ENCODE data around the gene PIANP. TPM values are rescaled to one million over a fixed set of nuclear protein-coding genes. Genes with fewer than 3 reads are reported as not detected.

PIANP gene
- total RNA-seq, 2 experiments from 2014 or later, result 0.98 to 15.2 TPM

- peaks cover 13% of the 10 kb centered on the region; the same call in 1 of the 2 replicates for H3K36me3 ChIP-seq (ENCODE audit: insufficient read depth, low read length)
- BruUV-seq (replicated peaks), result no TSS peak
- H3K27ac ChIP-seq (ENCODE audit: low read depth, low read length, poor library complexity, severe bottlenecking), result peak overlapping the region; percentile 96
- intact Hi-C loops (cut with micrococcal nuclease; ENCODE audit: unreplicated experiment), result loop anchor here (5.0 to 10.0 kb wide), 2 partner anchors 202 to 270 kb away; partner anchors contain the start of genes MRPL51 and NCAPD2
- H3K79me2 ChIP-seq (ENCODE audit: insufficient read depth, low read depth, low read length), result peaks cover 21% of the 10 kb centered on the region; the same call in 1 of the 2 replicates
- peaks cover 92% of the 10 kb centered on the region for H3K4me1 ChIP-seq (ENCODE audit: insufficient read depth, low read length, poor library complexity, severe bottlenecking)
- H3K4me2 ChIP-seq (ENCODE audit: low read length), result peak overlapping the region; percentile 93
- no peak for TF ChIP-seq EZH2phosphoT487 (IDR thresholded peaks at IDR 0.05; ENCODE audit: borderline replicate concordance, low read depth, low read length)
- no peak for TF ChIP-seq CTCF (conservative IDR thresholded peaks at IDR 0.05; ENCODE audit: low read length)
- no peak overlapping the region for H3K4me3 ChIP-seq (ENCODE audit: low read depth, low read length, poor library complexity, severe bottlenecking)
- CTCF ChIA-PET (ENCODE audit: unreplicated experiment), result no interaction called here
- H2AFZ ChIP-seq (ENCODE audit: low read length), result no peak overlapping the region
- POLR2A ChIA-PET, result no interaction called here
- DNase-seq (ENCODE audit: low spot score), result no peak
- no peaks in the 10 kb centered on the region for H4K20me1 ChIP-seq (ENCODE audit: insufficient read depth, low read length)
- no peaks in the 10 kb centered on the region for H3K9me3 ChIP-seq (ENCODE audit: low read length)
- H3K9me2 ChIP-seq (ENCODE audit: insufficient read depth, low read length), result no peaks in the 10 kb centered on the region
These were observed 5.9 kb downstream of the PIANP start for GRCh38 chr12:6694701-6695100.

- Histone ChIP-seq H3K4me3 (ENCODE audit: low read depth, low read length, poor library complexity, severe bottlenecking) (no peak overlapping the region), H3K79me2 (ENCODE audit: insufficient read depth, low read depth, low read length) (peaks cover 17% of the 10 kb centered on the region; the same call in 1 of the 2 replicates), H3K4me2 (ENCODE audit: low read length) (no peak overlapping the region), H3K9me2 (ENCODE audit: insufficient read depth, low read length) (no peaks in the 10 kb centered on the region), H4K20me1 (ENCODE audit: insufficient read depth, low read length) (no peaks in the 10 kb centered on the region), H3K27ac (ENCODE audit: low read depth, low read length, poor library complexity, severe bottlenecking) (no peak overlapping the region), H3K4me1 (ENCODE audit: insufficient read depth, low read length, poor library complexity, severe bottlenecking) (peaks cover 84% of the 10 kb centered on the region), H2AFZ (ENCODE audit: low read length) (no peak overlapping the region), H3K9me3 (ENCODE audit: low read length) (no peaks in the 10 kb centered on the region), H3K36me3 (ENCODE audit: insufficient read depth, low read length) (peaks cover 13% of the 10 kb centered on the region; the same call in 1 of the 2 replicates)
- intact Hi-C loops (cut with micrococcal nuclease; ENCODE audit: unreplicated experiment), result loop anchor here (10.0 kb wide), 1 partner anchor 269 kb away; no protein-coding TSS in a partner anchor
- POLR2A ChIA-PET, result interaction anchor here (0.5 kb wide), 1 partner anchor 133 kb away, joined by 3 read pairs; no protein-coding TSS in a partner anchor
- CTCF ChIA-PET (ENCODE audit: unreplicated experiment), result no interaction called here
- TSS peak; percentile 54 for BruUV-seq (replicated peaks)
- no peak for DNase-seq (ENCODE audit: low spot score)
- TF ChIP-seq EZH2phosphoT487 (IDR thresholded peaks at IDR 0.05; ENCODE audit: borderline replicate concordance, low read depth, low read length), result no peak
- no peak for TF ChIP-seq CTCF (conservative IDR thresholded peaks at IDR 0.05; ENCODE audit: low read length)
These were observed 6.7 kb downstream of the PIANP start for GRCh38 chr12:6693832-6694355.

- no peak overlapping the region for H3K4me2 ChIP-seq (ENCODE audit: low read length)
- TF ChIP-seq EZH2phosphoT487 (IDR thresholded peaks at IDR 0.05; ENCODE audit: borderline replicate concordance, low read depth, low read length) (no peak), CTCF (conservative IDR thresholded peaks at IDR 0.05; ENCODE audit: low read length) (no peak)
- no peak overlapping the region for H3K27ac ChIP-seq (ENCODE audit: low read depth, low read length, poor library complexity, severe bottlenecking)
- peaks cover 13% of the 10 kb centered on the region; the same call in 1 of the 2 replicates for H3K36me3 ChIP-seq (ENCODE audit: insufficient read depth, low read length)
- intact Hi-C loops (cut with micrococcal nuclease; ENCODE audit: unreplicated experiment), result loop anchor here (10.0 kb wide), 1 partner anchor 268 kb away; no protein-coding TSS in a partner anchor
- no peaks in the 10 kb centered on the region for H3K9me2 ChIP-seq (ENCODE audit: insufficient read depth, low read length)
- no peak overlapping the region for H3K4me3 ChIP-seq (ENCODE audit: low read depth, low read length, poor library complexity, severe bottlenecking)
- no TSS peak for BruUV-seq (replicated peaks)
- H3K4me1 ChIP-seq (ENCODE audit: insufficient read depth, low read length, poor library complexity, severe bottlenecking), result peaks cover 77% of the 10 kb centered on the region
- no peak for DNase-seq (ENCODE audit: low spot score)
- no peaks in the 10 kb centered on the region for H3K9me3 ChIP-seq (ENCODE audit: low read length)
- peaks cover 27% of the 10 kb centered on the region for H3K79me2 ChIP-seq (ENCODE audit: insufficient read depth, low read depth, low read length)
- H4K20me1 ChIP-seq (ENCODE audit: insufficient read depth, low read length), result no peaks in the 10 kb centered on the region
- H2AFZ ChIP-seq (ENCODE audit: low read length), result no peak overlapping the region
- ChIA-PET POLR2A (interaction anchor here (0.6 to 1.5 kb wide), 4 partner anchors 31 to 222 kb away, joined by 3 to 6 read pairs (median 4); partner anchors contain the start of gene COPS7A), CTCF (ENCODE audit: unreplicated experiment) (no interaction called here)
These were observed 7.7 kb downstream of the PIANP start for GRCh38 chr12:6692888-6693287.

All from OCI-LY7 (cell line).